IMR-90 (cell line): ENCODE data around the gene MSANTD1.

Experiments used
- CEBPB ChIP-seq: IDR thresholded peaks from 2 replicates; pipeline ENCODE4 v1.6.1; 2012; ENCODE audit warnings: low read depth, low read length, improper control_type of control experiment
- CTCF ChIP-seq: conservative IDR thresholded peaks from 2 replicates; pipeline ENCODE4 v1.5.1; 2012; ENCODE audit warnings: mild to moderate bottlenecking, low read depth, low read length, improper control_type of control experiment
- MAFK ChIP-seq: IDR thresholded peaks from 2 replicates; pipeline ENCODE4 v1.6.1; 2012; ENCODE audit warnings: low read depth, low read length, improper control_type of control experiment
- POLR2A ChIP-seq: IDR thresholded peaks from 2 replicates; pipeline ENCODE4 v1.6.1; 2012; ENCODE audit warnings: mild to moderate bottlenecking, low read depth, low read length
- RAD21 ChIP-seq: IDR thresholded peaks from 2 replicates; pipeline ENCODE4 v1.6.1; 2012; ENCODE audit warnings: low read length, improper control_type of control experiment

DNA sequence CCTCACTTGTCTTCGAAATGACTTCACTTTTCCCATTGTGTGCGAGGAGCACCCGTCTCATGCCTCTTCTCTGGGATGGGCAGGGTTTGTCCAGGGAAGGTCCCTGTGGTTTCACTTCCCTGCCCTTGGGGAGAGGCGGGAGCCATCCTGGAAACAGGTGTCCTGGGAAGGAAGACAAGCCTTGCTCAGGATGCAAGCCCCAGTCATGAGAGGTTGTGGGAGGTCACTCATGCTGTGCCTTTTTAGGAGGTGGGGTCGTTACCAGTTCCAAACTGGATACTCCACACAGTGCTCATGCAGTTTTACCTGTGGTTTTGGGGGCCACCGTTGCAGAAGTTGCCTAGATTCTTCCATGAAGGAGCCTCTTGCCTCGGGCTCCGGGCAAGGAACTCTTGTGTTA is 47.7 kb downstream of the MSANTD1 start:
- TF ChIP-seq CTCF (no peak), POLR2A (no peak), MAFK (no peak), CEBPB (no peak), RAD21 (no peak)
